ENCODE measurements around the gene EVA1B. TPM values are rescaled to one million over a fixed set of nuclear protein-coding genes. Genes with fewer than 3 reads are reported as not detected.

Gene EVA1B
- total RNA-seq, 2 donors from 2014 or later: 24.6 to 45.8 TPM

GRCh38 chr1:36306210-36306901, 17.1 kb downstream of the EVA1B start, which contains the start of gene SH3D21:
SH3D21 (plus strand) TSS chr1:36306368; CDS start chr1:36306421, 53 bp downstream.
- peaks cover 30% of the 10 kb centered on the region for H3K36me3 ChIP-seq
- no peaks in the 10 kb centered on the region for H3K9me3 ChIP-seq
- TF ChIP-seq CTCF (IDR thresholded peaks at IDR 0.05): peak in 1 of 2 donors; percentile 48
- peak within 1 kb of the TSS; percentile 53 to 86 for H3K4me3 ChIP-seq
- H3K27ac ChIP-seq: peak within 1 kb of the TSS; percentile 78 to 81
- no peaks in the 10 kb centered on the region for H3K27me3 ChIP-seq
- H3K4me1 ChIP-seq: peaks cover 0 to 21% of the 10 kb centered on the region in 2 donors
- no peak for DNase-seq (ENCODE audit: low spot score)

DNA sequence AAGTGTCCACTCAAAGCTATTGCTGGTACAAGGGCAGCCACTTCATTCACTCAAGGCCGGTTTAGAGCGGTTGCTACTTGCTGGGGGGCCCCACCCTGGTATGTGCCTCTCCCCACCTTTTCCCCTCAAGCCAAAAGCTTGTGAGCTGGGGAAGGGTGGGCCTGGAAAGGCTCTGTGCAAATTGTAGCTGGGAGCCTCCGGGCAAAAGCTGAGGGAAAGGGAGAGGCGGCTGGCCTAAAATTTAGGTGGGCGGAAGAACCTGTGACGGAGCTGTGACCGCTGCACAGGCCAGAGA, 17.6 kb downstream of the EVA1B start:
- H3K9me3 ChIP-seq: no peaks in the 10 kb centered on the region
- TF ChIP-seq CTCF (IDR thresholded peaks at IDR 0.05): no peak
- DNase-seq (ENCODE audit: low spot score): no peak
- peak overlapping the region; percentile 78 to 81 for H3K27ac ChIP-seq
- peak overlapping the region in 1 of 2 donors; percentile 86 for H3K4me3 ChIP-seq
- H3K36me3 ChIP-seq: peaks cover 35% of the 10 kb centered on the region
- no peaks in the 10 kb centered on the region for H3K27me3 ChIP-seq
- peaks cover 0 to 21% of the 10 kb centered on the region in 2 donors for H3K4me1 ChIP-seq

DNA sequence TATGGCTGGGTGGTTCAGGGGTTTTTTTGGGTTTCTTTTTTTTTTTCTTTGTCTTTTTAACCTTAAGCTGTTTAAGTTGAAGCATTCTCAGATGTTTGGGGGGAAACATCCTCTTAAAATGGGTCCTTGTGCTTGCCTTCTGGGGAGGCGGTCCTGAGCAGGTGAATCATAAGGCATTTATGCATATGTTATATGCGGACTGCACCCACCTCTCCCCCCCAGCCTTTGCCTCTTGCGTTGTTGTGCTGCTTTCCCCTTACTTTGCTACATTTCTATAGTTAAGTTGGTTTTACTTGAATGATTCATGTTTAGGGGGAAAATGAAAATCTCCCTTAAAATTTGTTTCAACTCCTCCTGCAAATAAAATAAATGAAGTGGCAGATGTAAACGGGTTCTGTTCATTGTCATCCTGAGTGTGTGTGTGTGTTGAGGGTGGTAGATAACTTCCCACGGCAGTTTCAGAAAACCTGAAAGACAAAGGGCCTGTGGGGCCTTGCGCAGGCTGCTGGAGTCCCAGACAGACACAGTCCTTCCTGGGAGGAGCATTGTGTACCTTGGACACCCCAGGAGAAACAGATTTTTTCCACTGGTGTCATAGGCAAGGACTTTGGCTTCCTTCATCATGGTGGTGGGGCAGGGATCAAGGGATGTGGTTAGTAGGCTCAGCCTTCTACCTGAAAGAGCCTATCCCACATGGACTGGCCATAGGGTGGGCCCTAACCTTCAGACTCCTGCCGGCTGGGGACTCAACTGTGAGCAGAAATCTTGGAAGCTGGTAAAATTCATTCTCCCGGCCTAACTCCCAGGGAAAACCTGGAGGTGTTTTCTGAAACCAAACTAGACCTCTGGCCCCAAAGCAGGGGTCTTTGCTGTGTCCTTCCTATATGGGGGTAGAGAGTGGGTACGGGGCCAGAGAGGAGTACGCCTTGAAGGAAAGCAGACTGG, 18.2 kb downstream of the EVA1B start:
- H3K27ac ChIP-seq: peak overlapping the region in 1 of 2 donors; percentile 81
- peak overlapping the region in 1 of 2 donors; percentile 86 for H3K4me3 ChIP-seq
- peaks cover 41% of the 10 kb centered on the region for H3K36me3 ChIP-seq
- no peaks in the 10 kb centered on the region for H3K27me3 ChIP-seq
- peaks cover 0 to 21% of the 10 kb centered on the region in 2 donors for H3K4me1 ChIP-seq
- no peaks in the 10 kb centered on the region for H3K9me3 ChIP-seq
- no peak for DNase-seq (ENCODE audit: low spot score)
- TF ChIP-seq CTCF (IDR thresholded peaks at IDR 0.05): no peak

GRCh38 chr1:36304521-36304920, 18.9 kb downstream of the EVA1B start:
- Histone ChIP-seq H3K27me3 (no peaks in the 10 kb centered on the region), H3K4me3 (no peak overlapping the region), H3K4me1 (peaks cover 0 to 28% of the 10 kb centered on the region in 2 donors), H3K36me3 (peaks cover 43% of the 10 kb centered on the region), H3K27ac (no peak overlapping the region), H3K9me3 (no peaks in the 10 kb centered on the region)
- DNase-seq (ENCODE audit: low spot score): no peak
- no peak for TF ChIP-seq CTCF (IDR thresholded peaks at IDR 0.05)

- H3K36me3 ChIP-seq: peaks cover 50% of the 10 kb centered on the region
- H3K4me1 ChIP-seq: peaks cover 0 to 35% of the 10 kb centered on the region in 2 donors
- H3K27me3 ChIP-seq: no peaks in the 10 kb centered on the region
- no peaks in the 10 kb centered on the region for H3K9me3 ChIP-seq
- no peak for DNase-seq (ENCODE audit: low spot score)
- no peak overlapping the region for H3K27ac ChIP-seq
- H3K4me3 ChIP-seq: no peak overlapping the region
- TF ChIP-seq CTCF (IDR thresholded peaks at IDR 0.05): no peak
These were observed 19.6 kb downstream of the EVA1B start for GRCh38 chr1:36303650-36304360.

Measured in right atrium auricular region (tissue), 2 donors.